IMR-90 (cell line): ENCODE results near the gene SERPINB5. TPM values are rescaled to one million over a fixed set of nuclear protein-coding genes. Genes with fewer than 3 reads are reported as not detected.

ENCODE experiments used
- ATAC-seq: fragments of 200-7000 bp; cut with Tn5 transposase; 2 replicates; pipeline ENCODE4 v1.9.1; 2020; ENCODE audit warnings: low read depth, mild to moderate bottlenecking, moderate library complexity
- BruUV-seq: library from RNA; stranded (reverse); fragments of 400-500 nt; replicated peaks from 2 replicates; lab custom pipeline; 2021; lab: Mats Ljungman, UMichigan
- CTCF ChIA-PET: fragments of 300-600 bp; formaldehyde crosslinking; extraction: SDS; loops from one replicate; lab custom pipeline; 2021; ENCODE audit warnings: antibody characterized with exemption; lab: Yijun Ruan, JAX
- POLR2A ChIA-PET: fragments of 300-600 bp; sonication (Branson Sonifier 250); formaldehyde crosslinking; loops from one replicate; lab custom pipeline; 2022; ENCODE audit warnings: antibody characterized with exemption; ENCODE audit not compliant: unreplicated experiment; lab: Charles Lee
- DNase-seq: peaks from one replicate; pipeline ENCODE4 v3.0.0; 2013
- H2AFZ ChIP-seq: replicated peaks from 2 replicates; pipeline ENCODE3; 2013; ENCODE audit warnings: low read length, mild to moderate bottlenecking; ENCODE audit not compliant: poor library complexity
- H2AK5ac ChIP-seq: 2 replicates; pipeline ENCODE4 v1.6.1; 2013; ENCODE audit warnings: low read depth, low read length, inconsistent platforms
- H2AK9ac ChIP-seq: replicated peaks from 2 replicates; pipeline ENCODE3; 2013; ENCODE audit warnings: mild to moderate bottlenecking, low read depth, low read length, moderate library complexity; ENCODE audit not compliant: poor library complexity
- H2BK120ac ChIP-seq: 2 replicates; pipeline ENCODE4 v1.6.1; 2013; ENCODE audit warnings: low read depth, low read length, inconsistent platforms
- H2BK15ac ChIP-seq: 3 replicates; pipeline ENCODE4 v1.6.1; 2013; ENCODE audit warnings: low read depth, low read length, inconsistent platforms
- H2BK20ac ChIP-seq: 2 replicates; pipeline ENCODE4 v1.6.1; 2013; ENCODE audit warnings: low read depth, mild to moderate bottlenecking, inconsistent platforms, low read length, moderate library complexity
- H2BK5ac ChIP-seq: 2 replicates; pipeline ENCODE4 v1.6.1; 2013; ENCODE audit warnings: mild to moderate bottlenecking, low read depth, low read length, inconsistent platforms; ENCODE audit not compliant: poor library complexity, severe bottlenecking
- H3K14ac ChIP-seq: replicated peaks from 2 replicates; pipeline ENCODE4 v1.6.1; 2013; ENCODE audit warnings: low read depth, low read length, inconsistent platforms
- H3K18ac ChIP-seq: 2 replicates; pipeline ENCODE4 v1.6.1; 2013; ENCODE audit warnings: low read depth, low read length, control low read depth
- H3K23ac ChIP-seq: 2 replicates; pipeline ENCODE4 v1.6.1; 2013; ENCODE audit warnings: low read depth, low read length, inconsistent platforms
- H3K27ac ChIP-seq: 2 replicates; pipeline ENCODE4 v1.5.1; 2013; ENCODE audit warnings: mild to moderate bottlenecking, control low read depth, low read length; ENCODE audit not compliant: insufficient read depth
- H3K27me3 ChIP-seq: 2 replicates; pipeline ENCODE4 v1.6.1; 2013; ENCODE audit warnings: low read length; ENCODE audit not compliant: control insufficient read depth, insufficient read depth
- H3K36me3 ChIP-seq: 2 replicates; pipeline ENCODE4 v1.6.1; 2013; ENCODE audit warnings: low read length, mixed read lengths; ENCODE audit not compliant: control insufficient read depth, insufficient read depth
- H3K4ac ChIP-seq: 2 replicates; pipeline ENCODE4 v1.6.1; 2013; ENCODE audit warnings: low read depth, low read length, inconsistent platforms
- H3K4me1 ChIP-seq: 2 replicates; pipeline ENCODE4 v1.6.1; 2013; ENCODE audit warnings: low read length, mixed read lengths; ENCODE audit not compliant: control insufficient read depth, insufficient read depth
- H3K4me2 ChIP-seq: 2 replicates; pipeline ENCODE4 v1.6.1; 2013; ENCODE audit warnings: low read depth, mild to moderate bottlenecking, control low read depth, low read length, moderate library complexity
- H3K4me3 ChIP-seq: 2 replicates; pipeline ENCODE4 v1.5.1; 2013; ENCODE audit warnings: low read depth, mild to moderate bottlenecking, control low read depth, low read length, moderate library complexity; ENCODE audit not compliant: insufficient read depth
- H3K56ac ChIP-seq: 2 replicates; pipeline ENCODE4 v1.6.1; 2013; ENCODE audit warnings: low read length, inconsistent platforms; ENCODE audit not compliant: insufficient read depth; ENCODE audit errors: extremely low read depth
- H3K79me1 ChIP-seq, 2 experiments: 2 replicates each; pipeline ENCODE4 v1.6.1; 2013; ENCODE audit warnings: low read length in 2 of 2, inconsistent platforms in 1 of 2, low read depth in 1 of 2
- H3K9ac ChIP-seq: 2 replicates; pipeline ENCODE4 v1.6.1; 2013; ENCODE audit warnings: low read depth, low read length, control low read depth
- H3K9me1 ChIP-seq: 2 replicates; pipeline ENCODE4 v1.6.1; 2013; ENCODE audit warnings: low read length, inconsistent platforms; ENCODE audit not compliant: insufficient read depth
- H3K9me3 ChIP-seq: 2 replicates; pipeline ENCODE4 v1.6.1; 2013; ENCODE audit warnings: low read length; ENCODE audit not compliant: control insufficient read depth, insufficient read depth
- H4K20me1 ChIP-seq: 2 replicates; pipeline ENCODE4 v1.6.1; 2013; ENCODE audit warnings: low read length, inconsistent platforms; ENCODE audit not compliant: insufficient read depth
- H4K5ac ChIP-seq: 2 replicates; pipeline ENCODE4 v1.6.1; 2013; ENCODE audit warnings: mild to moderate bottlenecking, low read depth, low read length, control low read depth
- H4K8ac ChIP-seq, 2 experiments: 2 replicates each; pipeline ENCODE4 v1.6.1; 2013; ENCODE audit warnings: low read depth in 2 of 2, low read length in 2 of 2, control low read depth in 1 of 2, inconsistent platforms in 1 of 2
- H4K91ac ChIP-seq: 2 replicates; pipeline ENCODE4 v1.6.1; 2013; ENCODE audit warnings: low read depth, low read length, inconsistent platforms; ENCODE audit not compliant: insufficient read depth
- CEBPB ChIP-seq: IDR thresholded peaks from 2 replicates; pipeline ENCODE4 v1.6.1; 2012; ENCODE audit warnings: low read depth, low read length, improper control_type of control experiment
- CTCF ChIP-seq: conservative IDR thresholded peaks from 2 replicates; pipeline ENCODE4 v1.5.1; 2012; ENCODE audit warnings: mild to moderate bottlenecking, low read depth, low read length, improper control_type of control experiment
- FOS ChIP-seq: fragments of 150-350 bp; IDR thresholded peaks from 2 replicates; pipeline ENCODE4 v1.6.1; 2016; ENCODE audit warnings: low read depth, low read length
- MAFK ChIP-seq: IDR thresholded peaks from 2 replicates; pipeline ENCODE4 v1.6.1; 2012; ENCODE audit warnings: low read depth, low read length, improper control_type of control experiment
- MAZ ChIP-seq: IDR thresholded peaks from 2 replicates; pipeline ENCODE4 v1.6.1; 2012; ENCODE audit warnings: low read depth, mild to moderate bottlenecking, low read length, improper control_type of control experiment, moderate library complexity, borderline replicate concordance
- MXI1 ChIP-seq: IDR thresholded peaks from 2 replicates; pipeline ENCODE4 v1.6.1; 2012; ENCODE audit warnings: low read depth, mild to moderate bottlenecking, low read length, moderate library complexity, borderline replicate concordance
- RAD21 ChIP-seq: IDR thresholded peaks from 2 replicates; pipeline ENCODE4 v1.6.1; 2012; ENCODE audit warnings: low read length, improper control_type of control experiment
- RCOR1 ChIP-seq: IDR thresholded peaks from 2 replicates; pipeline ENCODE4 v1.6.1; 2012; ENCODE audit warnings: mild to moderate bottlenecking, low read length, improper control_type of control experiment; ENCODE audit not compliant: insufficient replicate concordance
- SMC3 ChIP-seq: fragments of 150-350 bp; IDR thresholded peaks from 2 replicates; pipeline ENCODE4 v1.6.1; 2016; ENCODE audit warnings: low read depth, mild to moderate bottlenecking, antibody characterized with exemption, low read length, moderate library complexity
- WGBS, 2 experiments: methylation state at CpG; one replicate each; pipeline versions ENCODE4 v1.1.5 to v1.1.7; 2013; ENCODE audit warnings: missing lambda C conversion rate in 2 of 2; ENCODE audit not compliant: insufficient read length in 1 of 2; ENCODE audit errors: extremely low coverage in 2 of 2; 5-methylcytosine and 5-hydroxymethylcytosine counted together
- dilution Hi-C: fragments of 300-500 bp; cut with HindIII; formaldehyde crosslinking; loops from one replicate; pipeline ENCODE4 v1.14.3; 2018; ENCODE audit warnings: low sequenced_read_pairs; ENCODE audit not compliant: unreplicated experiment
- in situ Hi-C: fragments of 300-500 bp; cut with MboI; formaldehyde crosslinking; loops from 3 replicates; pipeline ENCODE4 v1.14.3; 2019; ENCODE audit warnings: low sequenced_read_pairs, inconsistent platforms, mixed read lengths
- intact Hi-C: fragments of 100-400 bp; cut with micrococcal nuclease; formaldehyde crosslinking; loops from 2 replicates; pipeline ENCODE4 v1.10.0; 2022
- polyA plus RNA-seq, 3 experiments: library from polyadenylated mRNA; depleted of rRNA; stranded (reverse); fragments of >200 nt; gene quantifications; 2 replicates each; pipeline ENCODE4 v1.2.3, GENCODE V29; 2012; ENCODE audit warnings: low replicate concordance in 1 of 3
- total RNA-seq: library from RNA; depleted of rRNA; stranded (reverse); fragments of >200 nt; gene quantifications from 2 replicates; pipeline ENCODE4 v1.2.3, GENCODE V29; 2012

The SERPINB5 gene
- total and polyA plus RNA-seq, 2 of the 4 experiments (the other 2 are of a cell fraction): not detected

GRCh38 chr18:63514326-63514725, 37.6 kb downstream of the SERPINB5 start:
- Histone ChIP-seq H3K79me1 (no peaks in the 10 kb centered on the region), H4K5ac (no peak overlapping the region), H4K91ac (no peak overlapping the region), H3K56ac (no peak overlapping the region), H3K9me3 (no peaks in the 10 kb centered on the region), H3K27ac (no peak overlapping the region), H4K20me1 (no peaks in the 10 kb centered on the region), H2BK15ac (no peak overlapping the region), H2BK20ac (no peak overlapping the region), H3K9me1 (no peaks in the 10 kb centered on the region), H3K4me2 (no peak overlapping the region), H2AK5ac (no peak overlapping the region), H2AFZ (no peak overlapping the region), H2BK120ac (no peak overlapping the region), H3K23ac (no peak overlapping the region), H3K36me3 (no peaks in the 10 kb centered on the region), H3K4me3 (no peak overlapping the region), H2BK5ac (no peak overlapping the region), H3K18ac (no peak overlapping the region), H3K4ac (no peak overlapping the region), H3K27me3 (peaks cover 15% of the 10 kb centered on the region), H2AK9ac (no peak overlapping the region), H4K8ac (no peak overlapping the region), H3K9ac (no peak overlapping the region), H3K4me1 (no peaks in the 10 kb centered on the region), H3K14ac (no peak overlapping the region)
- TF ChIP-seq CTCF (no peak), MAFK (no peak), FOS (no peak), MAZ (no peak), RAD21 (no peak), RCOR1 (no peak), MXI1 (no peak), SMC3 (no peak), CEBPB (no peak)
- intact Hi-C loops: no loop called here
- ATAC-seq: no peak
- ChIA-PET CTCF (interaction anchor here (0.7 kb wide), 1 partner anchor 8 kb away, joined by 3 read pairs; no protein-coding TSS in a partner anchor), POLR2A (no interaction called here)
- dilution Hi-C loops: no loop called here
- in situ Hi-C loops: no loop called here
- no peak for DNase-seq
- WGBS, 2 experiments: no CpG with 5 or more reads among the region's 6 CpGs
- no TSS peak for BruUV-seq
